HCT116 (cell line): ENCODE data around the gene ESR1. TPM values are rescaled to one million over a fixed set of nuclear protein-coding genes. Genes with fewer than 3 reads are reported as not detected.

Experiments used
- ATAC-seq: fragments of 200-7000 bp; cut with Tn5 transposase; 2 replicates; pipeline ENCODE4 v1.9.1; 2020; ENCODE audit warnings: mild to moderate bottlenecking, moderate library complexity
- BruUV-seq: library from RNA; stranded (reverse); fragments of 400-500 nt; replicated peaks from 2 replicates; lab custom pipeline; 2021; lab: Mats Ljungman, UMichigan
- CTCF ChIA-PET: fragments of 300-600 bp; sonication (Branson Sonifier 250); formaldehyde crosslinking; loops from one replicate; lab custom pipeline; 2021; ENCODE audit warnings: antibody characterized with exemption; lab: Charles Lee
- POLR2A ChIA-PET: fragments of 300-600, 350-600 bp; sonication (Branson Sonifier 250); formaldehyde crosslinking; loops from one replicate; lab custom pipeline; 2021; ENCODE audit warnings: antibody characterized with exemption; lab: Charles Lee
- RAD21 ChIA-PET, 2 experiments: fragments of 300-600 bp; sonication (Branson Sonifier 250); formaldehyde crosslinking; loops; one replicate each; lab custom pipeline; 2023; ENCODE audit warnings: low total read pairs in 2 of 2; ENCODE audit not compliant: uncharacterized antibody in 2 of 2, unreplicated experiment in 2 of 2, low non-redundant PET in 1 of 2; lab: Charles Lee
- DNase-seq: peaks from one replicate; pipeline ENCODE4 v3.0.0-alpha.2; 2010; ENCODE audit warnings: low read depth, low spot score
- H2AFZ ChIP-seq: fragments of 200-600 bp; shearing (Covaris generic), sonication (generic); 2 replicates; pipeline ENCODE4 v1.6.1; 2017; ENCODE audit warnings: low read depth, mixed run types, mixed read lengths, antibody characterized with exemption, low read length; ENCODE audit not compliant: poor library complexity, severe bottlenecking
- H3K27ac ChIP-seq: 2 replicates; pipeline ENCODE4 v1.5.1; 2012; ENCODE audit warnings: low read depth, low read length
- H3K27me3 ChIP-seq: fragments of 200-600 bp; sonication (generic); 2 replicates; pipeline ENCODE4 v1.6.1; 2016; ENCODE audit warnings: mixed run types, low read length, mixed read lengths; ENCODE audit not compliant: insufficient read depth
- H3K36me3 ChIP-seq, 2 experiments: fragments of 200-500 bp in 1 of 2; fragments of 200-600 bp in 1 of 2; sonication (Bioruptor generic) in 1 of 2; sonication (generic) in 1 of 2; 2 replicates each; pipeline versions ENCODE4 v1.5.1 to v1.6.1; 2014 to 2016; ENCODE audit warnings: low read length in 2 of 2, inconsistent platforms in 1 of 2, mixed read lengths in 1 of 2, mixed run types in 1 of 2; ENCODE audit not compliant: insufficient read depth in 2 of 2, control insufficient read depth in 1 of 2
- H3K4me1 ChIP-seq, 2 experiments: fragments of 200-600 bp in 1 of 2; sonication (generic) in 1 of 2; 2 replicates each; pipeline versions ENCODE4 v1.5.1 to v1.6.1; 2012 to 2017; ENCODE audit warnings: low read length in 2 of 2, inconsistent platforms in 1 of 2, mild to moderate bottlenecking in 1 of 2, mixed read lengths in 1 of 2, mixed run types in 1 of 2, moderate library complexity in 1 of 2; ENCODE audit not compliant: insufficient read depth in 2 of 2, control insufficient read depth in 1 of 2
- H3K4me2 ChIP-seq: fragments of 200-600 bp; sonication (generic); 2 replicates; pipeline ENCODE4 v1.6.1; 2017; ENCODE audit warnings: mixed run types, low read length, mixed read lengths
- H3K4me3 ChIP-seq, 2 experiments: fragments of 200-600 bp in 1 of 2; sonication (generic) in 1 of 2; replicated peaks in 1 of 2; 2 replicates each; pipeline ENCODE4 v1.5.1; 2011 to 2016; ENCODE audit warnings: low read length in 2 of 2, control low read depth in 1 of 2, low read depth in 1 of 2, mild to moderate bottlenecking in 1 of 2, mixed read lengths in 1 of 2, mixed run types in 1 of 2
- H3K79me2 ChIP-seq: fragments of 200-600 bp; sonication (generic); 2 replicates; pipeline ENCODE4 v1.6.1; 2017; ENCODE audit warnings: mild to moderate bottlenecking, mixed run types, low read length, moderate library complexity, mixed read lengths; ENCODE audit not compliant: insufficient read depth
- H3K9ac ChIP-seq: fragments of 200-600 bp; sonication (generic); 2 replicates; pipeline ENCODE4 v1.6.1; 2016; ENCODE audit warnings: low read length, mixed read lengths
- H3K9me2 ChIP-seq: fragments of 200-600 bp; sonication (generic), shearing (Covaris generic); 2 replicates; pipeline ENCODE4 v1.6.1; 2017; ENCODE audit warnings: mixed run types, mild to moderate bottlenecking, moderate library complexity; ENCODE audit not compliant: insufficient read depth
- H3K9me3 ChIP-seq, 2 experiments: fragments of 200-500 bp in 1 of 2; fragments of 200-600 bp in 1 of 2; sonication (Bioruptor generic) in 1 of 2; sonication (generic) in 1 of 2; 2 replicates each; pipeline ENCODE4 v1.6.1; 2014 to 2017; ENCODE audit warnings: low read length in 2 of 2, mixed read lengths in 2 of 2, inconsistent platforms in 1 of 2, low read depth in 1 of 2, mild to moderate bottlenecking in 1 of 2, mixed run types in 1 of 2, moderate library complexity in 1 of 2; ENCODE audit not compliant: control insufficient read depth in 1 of 2, insufficient read depth in 1 of 2
- H4K20me1 ChIP-seq: fragments of 200-600 bp; sonication (generic), shearing (Covaris generic); 2 replicates; pipeline ENCODE4 v1.6.1; 2017; ENCODE audit warnings: mixed run types, mild to moderate bottlenecking, moderate library complexity; ENCODE audit not compliant: insufficient read depth
- ATF3 ChIP-seq: IDR thresholded peaks from 2 replicates; pipeline ENCODE4 v1.6.1; 2012
- CBX3 ChIP-seq: IDR thresholded peaks from 2 replicates; pipeline ENCODE4 v1.6.1; 2012; ENCODE audit warnings: low read depth
- CEBPB ChIP-seq: IDR thresholded peaks from 2 replicates; pipeline ENCODE4 v1.6.1; 2012; ENCODE audit warnings: low read depth
- CTCF ChIP-seq, 3 experiments: fragments of 200-600 bp in 1 of 3; sonication (generic) in 1 of 3; IDR thresholded peaks in 2 of 3; conservative IDR thresholded peaks in 1 of 3; 2 replicates each; pipeline ENCODE4 v1.5.1; 2012 to 2017; ENCODE audit warnings: low read depth in 2 of 3, low read length in 2 of 3, antibody characterized with exemption in 1 of 3, borderline replicate concordance in 1 of 3, control low read depth in 1 of 3, mild to moderate bottlenecking in 1 of 3, mixed read lengths in 1 of 3, mixed run types in 1 of 3, moderate library complexity in 1 of 3; ENCODE audit not compliant: insufficient read depth in 1 of 3
- ELF1 ChIP-seq: IDR thresholded peaks from 2 replicates; pipeline ENCODE4 v1.6.1; 2012; ENCODE audit warnings: low read depth, borderline replicate concordance
- EZH2 ChIP-seq: fragments of 200-600 bp; sonication (generic); IDR thresholded peaks from 2 replicates; pipeline ENCODE4 v1.6.1; 2017; ENCODE audit warnings: antibody characterized with exemption, mixed run types
- EZH2phosphoT487 ChIP-seq: fragments of 200-600 bp; IDR thresholded peaks from 2 replicates; pipeline ENCODE4 v1.6.1; 2018; ENCODE audit warnings: antibody characterized with exemption, borderline replicate concordance
- JUND ChIP-seq: IDR thresholded peaks from 2 replicates; pipeline ENCODE4 v1.6.1; 2012
- MAX ChIP-seq: IDR thresholded peaks from 2 replicates; pipeline ENCODE4 v1.6.1; 2012
- POLR2A ChIP-seq: IDR thresholded peaks from 2 replicates; pipeline ENCODE4 v1.7.0; 2011; ENCODE audit warnings: borderline replicate concordance; ENCODE audit not compliant: insufficient read depth, insufficient read length; ENCODE audit errors: extremely low read depth
- POLR2AphosphoS5 ChIP-seq: IDR thresholded peaks from 2 replicates; pipeline ENCODE4 v1.6.1; 2011; ENCODE audit warnings: mild to moderate bottlenecking, low read depth, low read length, moderate library complexity
- RAD21 ChIP-seq: IDR thresholded peaks from 2 replicates; pipeline ENCODE4 v1.6.1; 2012; ENCODE audit warnings: low read depth, mild to moderate bottlenecking
- SIN3A ChIP-seq: IDR thresholded peaks from 2 replicates; pipeline ENCODE4 v1.6.1; 2012; ENCODE audit warnings: low read depth
- SP1 ChIP-seq: IDR thresholded peaks from 2 replicates; pipeline ENCODE4 v1.6.1; 2012; ENCODE audit warnings: low read depth
- TCF7L2 ChIP-seq: IDR thresholded peaks from 2 replicates; pipeline ENCODE4 v1.7.0; 2011; ENCODE audit warnings: borderline replicate concordance, inconsistent platforms; ENCODE audit not compliant: insufficient read depth, insufficient read length; ENCODE audit errors: extremely low read depth
- YY1 ChIP-seq: IDR thresholded peaks from 2 replicates; pipeline ENCODE4 v1.6.1; 2011; ENCODE audit warnings: low read length, low read depth, moderate library complexity, mild to moderate bottlenecking; ENCODE audit not compliant: insufficient replicate concordance; ENCODE audit errors: extremely low read depth
- ZBTB33 ChIP-seq: IDR thresholded peaks from 2 replicates; pipeline ENCODE4 v1.6.1; 2011; ENCODE audit warnings: mild to moderate bottlenecking, low read length, moderate library complexity; ENCODE audit not compliant: insufficient replicate concordance; ENCODE audit errors: extremely low read depth
- intact Hi-C: fragments of 100-400 bp; cut with micrococcal nuclease; formaldehyde crosslinking; loops from 2 replicates; pipeline ENCODE4 v1.10.0; 2022
- total RNA-seq: library from RNA; stranded (reverse); gene quantifications from one replicate; pipeline ENCODE4 v1.2.1, GENCODE V29; 2021; ENCODE audit not compliant: unreplicated experiment

The ESR1 gene
- total RNA-seq, 1 experiment from 2014 or later: 0.17 TPM

- no TSS peak for BruUV-seq
Measured at GRCh38 chr6:152121910-152122309, 314.4 kb downstream of the ESR1 start.

GRCh38 chr6:152122434-152122833, 315.0 kb downstream of the ESR1 start:
- no peak overlapping the region for H3K27ac ChIP-seq
- no peak overlapping the region for H3K4me3 ChIP-seq
- ChIA-PET POLR2A (no interaction called here), CTCF (interaction anchor here (2.5 kb wide), 1 partner anchor 357 kb away, joined by 10 read pairs; no protein-coding TSS in a partner anchor), RAD21 (no interaction called here)
- H3K4me1 ChIP-seq: no peaks in the 10 kb centered on the region
- no peaks in the 10 kb centered on the region for H3K9me2 ChIP-seq
- no peaks in the 10 kb centered on the region for H3K36me3 ChIP-seq
- no peak overlapping the region for H2AFZ ChIP-seq
- H3K27me3 ChIP-seq: no peaks in the 10 kb centered on the region
- DNase-seq: no peak
- ATAC-seq: no peak
- intact Hi-C loops: no loop called here
- no peaks in the 10 kb centered on the region for H4K20me1 ChIP-seq
- no peaks in the 10 kb centered on the region for H3K9me3 ChIP-seq
- H3K79me2 ChIP-seq: no peaks in the 10 kb centered on the region
- BruUV-seq: no TSS peak
- H3K9ac ChIP-seq: no peak overlapping the region
- no peak overlapping the region for H3K4me2 ChIP-seq
- TF ChIP-seq ATF3: no peak
- no peak for TF ChIP-seq POLR2AphosphoS5
- TF ChIP-seq MAX: no peak
- TF ChIP-seq CTCF (IDR thresholded peaks at IDR 0.05 in 2 of 3, conservative IDR thresholded peaks at IDR 0.05 in 1 of 3; ENCODE audit: borderline replicate concordance in 1 of 3, insufficient read depth in 1 of 3, low read depth in 2 of 3, low read length in 2 of 3): no peak
- TF ChIP-seq SP1: no peak
- TF ChIP-seq ZBTB33: no peak
- TF ChIP-seq RAD21: no peak
- TF ChIP-seq TCF7L2: no peak
- TF ChIP-seq EZH2phosphoT487: no peak
- no peak for TF ChIP-seq POLR2A
- no peak for TF ChIP-seq ELF1
- TF ChIP-seq EZH2: no peak
- TF ChIP-seq SIN3A: no peak
- no peak for TF ChIP-seq YY1
- TF ChIP-seq JUND: no peak
- TF ChIP-seq CBX3: no peak

More at GRCh38 chr6:152121910-152122309, 314.4 kb downstream of the ESR1 start:
- POLR2A ChIA-PET: no interaction called here
- Histone ChIP-seq H3K4me3 (no peak overlapping the region), H3K9me3 (no peaks in the 10 kb centered on the region), H3K4me2 (no peak overlapping the region), H2AFZ (no peak overlapping the region), H3K27ac (no peak overlapping the region), H3K36me3 (no peaks in the 10 kb centered on the region), H3K9ac (no peak overlapping the region), H4K20me1 (no peaks in the 10 kb centered on the region), H3K4me1 (no peaks in the 10 kb centered on the region), H3K9me2 (no peaks in the 10 kb centered on the region), H3K27me3 (no peaks in the 10 kb centered on the region), H3K79me2 (no peaks in the 10 kb centered on the region)
- RAD21 ChIA-PET: no interaction called here
- CTCF ChIA-PET: interaction anchor here (2.5 kb wide), 1 partner anchor 356 kb away, joined by 10 read pairs; no protein-coding TSS in a partner anchor
- ATAC-seq (no peak), DNase-seq (no peak)
- intact Hi-C loops: no loop called here
- no peak for TF ChIP-seq CEBPB
- TF ChIP-seq POLR2AphosphoS5: no peak
- no peak for TF ChIP-seq EZH2phosphoT487
- no peak for TF ChIP-seq POLR2A
